Measurements from ENCODE around the gene ATOX1. TPM values are rescaled to one million over a fixed set of nuclear protein-coding genes. Genes with fewer than 3 reads are reported as not detected.

Gene ATOX1
- total and polyA plus RNA-seq, 9 of the 15 experiments (the other 6 are each of a cell fraction or from before 2014, with no cell fraction given) = 59.2 to 318 (median 86.2) TPM

DNA sequence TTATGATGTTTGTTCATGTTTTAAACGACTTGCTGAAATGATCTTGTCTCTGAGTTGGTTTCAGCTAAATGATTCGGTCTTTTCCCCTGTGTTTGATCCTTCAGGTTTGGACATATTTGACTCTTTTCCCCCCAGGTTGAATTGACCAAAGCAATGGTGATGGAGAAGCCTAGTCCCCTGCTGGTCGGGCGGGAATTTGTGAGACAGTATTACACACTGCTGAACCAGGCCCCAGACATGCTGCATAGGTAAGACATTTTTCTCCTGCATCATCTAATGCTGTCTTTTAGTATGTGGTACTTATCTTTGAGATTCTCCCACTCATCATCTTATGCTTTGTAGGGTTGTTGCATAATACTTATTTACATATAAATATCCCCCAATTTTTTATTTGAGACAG is 28.0 kb upstream of the ATOX1 start:
- no TSS peak for BruUV-seq (replicated peaks)
- Histone ChIP-seq H3K36me3 (ENCODE audit: control insufficient read depth, insufficient read depth, low read length) (peaks cover 80% of the 10 kb centered on the region), H3K4me1 (replicated peaks in 1 of 2; ENCODE audit: control insufficient read depth in 2 of 2, insufficient read depth in 2 of 2, low read length in 2 of 2) (peaks cover 3 to 8% of the 10 kb centered on the region in 2 experiments; a peak in 2 of 5 replicates), H3K9me1 (ENCODE audit: control insufficient read depth, insufficient read depth, low read length) (no peaks in the 10 kb centered on the region), H3K4me2 (ENCODE audit: insufficient read depth, low read length) (no peak overlapping the region), H3K9ac (ENCODE audit: insufficient read depth in 1 of 2, low read depth in 2 of 2, low read length in 2 of 2) (no peak overlapping the region), H3K79me2 (ENCODE audit: control insufficient read depth, insufficient read depth, low read length) (peaks cover 97% of the 10 kb centered on the region), H3K4me3 (no peak overlapping the region), H3K9me3 (replicated peaks; ENCODE audit: control insufficient read depth, insufficient read depth, low read depth, low read length) (no peaks in the 10 kb centered on the region), H4K20me1 (replicated peaks; ENCODE audit: control insufficient read depth, insufficient read depth, low read length) (peaks cover 15% of the 10 kb centered on the region; the same call in 1 of the 2 replicates), H3K27ac (ENCODE audit: extremely low read depth, low read depth, low read length) (no peak overlapping the region), H3K27me3 (ENCODE audit: control insufficient read depth in 2 of 2, insufficient read depth in 2 of 2, low read length in 2 of 2) (no peaks in the 10 kb centered on the region), H2AFZ (ENCODE audit: low read depth, low read length) (no peak overlapping the region)
- in situ Hi-C loops (cut with MboI) (no loop called here), intact Hi-C loops (cut with micrococcal nuclease) (no loop called here)
- DNase-seq (ENCODE audit: extremely low read depth in 1 of 4, low spot score in 3 of 4) (no peak), ATAC-seq (peak; percentile 58), FAIRE-seq (peak; percentile 71)
- POLR2A ChIA-PET = interaction anchor here (1.5 kb wide), 2 partner anchors 9 to 14 kb away, joined by 4 read pairs; partner anchors contain the start of gene G3BP1
- TF ChIP-seq MAZ (CRISPR knock-in tag; conservative IDR thresholded peaks at IDR 0.05 in 1 of 2, IDR thresholded peaks at IDR 0.05 in 1 of 2) (no peak), NR1H2 (CRISPR knock-in tag; IDR thresholded peaks at IDR 0.05) (no peak), ZNF551 (CRISPR knock-in tag; IDR thresholded peaks at IDR 0.05) (no peak), ZNF165 (CRISPR knock-in tag; IDR thresholded peaks at IDR 0.05; ENCODE audit: borderline replicate concordance) (no peak), HDAC3 (IDR thresholded peaks at IDR 0.05; ENCODE audit: borderline replicate concordance, partially characterized antibody) (no peak), PCBP2 (IDR thresholded peaks at IDR 0.05; ENCODE audit: low read depth, low read length, poor library complexity, severe bottlenecking) (no peak), SUPT5H (IDR thresholded peaks at IDR 0.05) (no peak), GATAD2A (IDR thresholded peaks at IDR 0.05) (no peak), ZFP30 (CRISPR knock-in tag; IDR thresholded peaks at IDR 0.05; ENCODE audit: borderline replicate concordance) (no peak)
- TF ChIP-seq, protein P1, sequence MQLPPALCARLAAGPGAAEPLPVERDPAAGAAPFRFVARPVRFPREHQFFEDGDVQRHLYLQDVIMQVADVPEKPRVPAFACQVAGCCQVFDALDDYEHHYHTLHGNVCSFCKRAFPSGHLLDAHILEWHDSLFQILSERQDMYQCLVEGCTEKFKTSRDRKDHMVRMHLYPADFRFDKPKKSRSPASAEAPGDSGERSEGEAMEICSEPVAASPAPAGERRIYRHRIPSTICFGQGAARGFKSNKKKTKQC (CRISPR knock-in tag; IDR thresholded peaks at IDR 0.05) = no peak
- 73% methylated on average over 4 of the region's 4 CpGs for WGBS (ENCODE audit: insufficient coverage, low coverage, missing lambda C conversion rate)
- CTCF ChIA-PET (ENCODE audit: low intra/inter-chr PET ratio) = no interaction called here
